H1 (cell line): Measurements from ENCODE around the gene KRT23. TPM values are rescaled to one million over a fixed set of nuclear protein-coding genes. Genes with fewer than 3 reads are reported as not detected.

Source experiments
- CTCF ChIA-PET: fragments of 300-600 bp; sonication (Branson Sonifier 250); formaldehyde crosslinking; loops from one replicate; lab custom pipeline; 2021; ENCODE audit not compliant: partially characterized antibody; lab: Charles Lee
- POLR2A ChIA-PET: fragments of 300-600 bp; sonication (Branson Sonifier 250); formaldehyde crosslinking; loops from one replicate; lab custom pipeline; 2021; ENCODE audit warnings: inconsistent platforms; ENCODE audit not compliant: partially characterized antibody; lab: Charles Lee
- DNase-seq, 2 experiments: peaks; one replicate each; pipeline versions ENCODE4 v3.0.0 to v3.0.0-alpha.2; 2010 to 2022; ENCODE audit warnings: low spot score in 2 of 2, low read depth in 1 of 2, mixed read lengths in 1 of 2
- FAIRE-seq: peaks from 2 replicates; lab custom pipeline; 2011; peaks lifted over from hg19 to GRCh38; lab: Jason Lieb, UNC
- H2AFZ ChIP-seq: 2 replicates; pipeline ENCODE4 v1.8.1; 2012; ENCODE audit warnings: low read length, inconsistent platforms
- H2AK5ac ChIP-seq: 2 replicates; pipeline ENCODE4 v1.6.1; 2013; ENCODE audit warnings: low read depth, low read length
- H2BK120ac ChIP-seq: replicated peaks from 2 replicates; pipeline ENCODE3; 2013; ENCODE audit warnings: low read depth, low read length, inconsistent platforms
- H2BK12ac ChIP-seq: 2 replicates; pipeline ENCODE4 v1.6.1; 2013; ENCODE audit warnings: low read depth, low read length
- H2BK15ac ChIP-seq: 2 replicates; pipeline ENCODE4 v1.6.1; 2013; ENCODE audit warnings: low read length
- H2BK20ac ChIP-seq: 2 replicates; pipeline ENCODE4 v1.6.1; 2013; ENCODE audit warnings: low read length
- H2BK5ac ChIP-seq: 2 replicates; pipeline ENCODE4 v1.6.1; 2013; ENCODE audit warnings: low read depth, low read length
- H3K14ac ChIP-seq: 2 replicates; pipeline ENCODE4 v1.6.1; 2013; ENCODE audit warnings: inconsistent platforms; ENCODE audit not compliant: insufficient read length
- H3K18ac ChIP-seq: 2 replicates; pipeline ENCODE4 v1.6.1; 2013; ENCODE audit warnings: low read length; ENCODE audit errors: extremely low read depth
- H3K23ac ChIP-seq: 2 replicates; pipeline ENCODE4 v1.6.1; 2013; ENCODE audit warnings: inconsistent platforms; ENCODE audit not compliant: insufficient read length
- H3K23me2 ChIP-seq: 2 replicates; pipeline ENCODE4 v1.6.1; 2013; ENCODE audit warnings: low read depth, low read length
- H3K27ac ChIP-seq: 2 replicates; pipeline ENCODE4 v1.6.1; 2011; ENCODE audit warnings: low read depth, low read length, inconsistent platforms
- H3K27me3 ChIP-seq, 4 experiments: replicated peaks in 1 of 4; 1 replicate in 1 of 4; 2 replicates in 3 of 4; pipeline versions ENCODE4 v1.6.1 to v1.8.1; 2011 to 2013; ENCODE audit warnings: low read length in 3 of 4, mild to moderate bottlenecking in 3 of 4, inconsistent platforms in 2 of 4, mixed read lengths in 2 of 4, moderate library complexity in 1 of 4; ENCODE audit not compliant: control insufficient read depth in 3 of 4, insufficient read depth in 3 of 4; ENCODE audit errors: extremely low read depth in 1 of 4
- H3K36me3 ChIP-seq, 4 experiments: 2 replicates each; pipeline versions ENCODE4 v1.6.1 to v1.8.1; 2011 to 2013; ENCODE audit warnings: mild to moderate bottlenecking in 4 of 4, low read length in 3 of 4, moderate library complexity in 2 of 4, control low read depth in 1 of 4, inconsistent platforms in 1 of 4; ENCODE audit not compliant: insufficient read depth in 4 of 4, control insufficient read depth in 2 of 4
- H3K4ac ChIP-seq: replicated peaks from 2 replicates; pipeline ENCODE3; 2013; ENCODE audit warnings: low read length, low read depth, mixed read lengths, inconsistent platforms; ENCODE audit not compliant: insufficient read length
- H3K4me1 ChIP-seq, 4 experiments: replicated peaks in 1 of 4; 1 replicate in 1 of 4; 2 replicates in 3 of 4; pipeline versions ENCODE4 v1.6.1 to v1.8.1; 2011 to 2013; ENCODE audit warnings: low read length in 3 of 4, inconsistent platforms in 2 of 4, mixed read lengths in 1 of 4; ENCODE audit not compliant: insufficient read depth in 4 of 4, control insufficient read depth in 3 of 4
- H3K4me2 ChIP-seq, 2 experiments: 2 replicates each; pipeline versions ENCODE4 v1.6.1 to v1.8.1; 2011 to 2013; ENCODE audit warnings: low read depth in 2 of 2, low read length in 2 of 2, control low read depth in 1 of 2, inconsistent platforms in 1 of 2, mild to moderate bottlenecking in 1 of 2; ENCODE audit not compliant: insufficient read depth in 1 of 2
- H3K4me3 ChIP-seq, 4 experiments: fragments of 200-600, 300-600 bp in 1 of 4; sonication (generic), shearing (Covaris generic), sonication (Bioruptor Twin) in 1 of 4; 2 replicates each; pipeline versions ENCODE4 v1.5.1 to v1.8.1; 2011 to 2016; ENCODE audit warnings: low read length in 4 of 4, low read depth in 3 of 4, control low read depth in 2 of 4, inconsistent platforms in 2 of 4, mild to moderate bottlenecking in 2 of 4, mixed read lengths in 1 of 4, moderate library complexity in 1 of 4; ENCODE audit not compliant: insufficient read depth in 2 of 4; ENCODE audit errors: extremely low read depth in 1 of 4
- H3K56ac ChIP-seq: replicated peaks from 2 replicates; pipeline ENCODE3; 2013; ENCODE audit warnings: low read depth, mild to moderate bottlenecking, mixed read lengths, low read length, inconsistent platforms; ENCODE audit not compliant: insufficient read length
- H3K79me1 ChIP-seq: 2 replicates; pipeline ENCODE4 v1.6.1; 2013; ENCODE audit warnings: low read depth, low read length, control low read depth
- H3K79me2 ChIP-seq, 2 experiments: 2 replicates each; pipeline versions ENCODE4 v1.6.1 to v1.8.1; 2012 to 2013; ENCODE audit warnings: low read length in 2 of 2, mild to moderate bottlenecking in 2 of 2, inconsistent platforms in 1 of 2; ENCODE audit not compliant: insufficient read depth in 2 of 2, control insufficient read depth in 1 of 2
- H3K9ac ChIP-seq, 4 experiments: replicated peaks in 1 of 4; 1 replicate in 1 of 4; 2 replicates in 3 of 4; pipeline versions ENCODE4 v1.6.1 to v1.8.1; 2011 to 2013; ENCODE audit warnings: low read depth in 3 of 4, low read length in 3 of 4, control low read depth in 2 of 4, mild to moderate bottlenecking in 2 of 4, moderate library complexity in 2 of 4, inconsistent platforms in 1 of 4; ENCODE audit errors: extremely low read depth in 1 of 4
- H3K9me3 ChIP-seq, 2 experiments: 2 replicates each; pipeline versions ENCODE4 v1.6.1 to v1.8.1; 2012 to 2013; ENCODE audit warnings: mild to moderate bottlenecking in 2 of 2, moderate library complexity in 2 of 2, control low read depth in 1 of 2, inconsistent platforms in 1 of 2, low read depth in 1 of 2, low read length in 1 of 2, mixed read lengths in 1 of 2; ENCODE audit not compliant: insufficient read depth in 2 of 2
- H4K20me1 ChIP-seq, 2 experiments: replicated peaks in 1 of 2; 2 replicates each; pipeline versions ENCODE3 to v1.8.1; 2011 to 2013; ENCODE audit warnings: inconsistent platforms in 2 of 2, low read length in 2 of 2, mild to moderate bottlenecking in 1 of 2; ENCODE audit not compliant: insufficient read depth in 2 of 2, control insufficient read depth in 1 of 2
- H4K5ac ChIP-seq: 2 replicates; pipeline ENCODE4 v1.6.1; 2013; ENCODE audit warnings: low read length, low read depth, mixed read lengths, inconsistent platforms; ENCODE audit not compliant: insufficient read length
- H4K8ac ChIP-seq: 2 replicates; pipeline ENCODE4 v1.8.0; 2013; ENCODE audit warnings: mild to moderate bottlenecking, moderate library complexity, low read length, inconsistent platforms; ENCODE audit not compliant: insufficient read depth; ENCODE audit errors: extremely low read depth
- H4K91ac ChIP-seq: replicated peaks from 2 replicates; pipeline ENCODE3; 2013; ENCODE audit warnings: low read length, mixed read lengths, inconsistent platforms; ENCODE audit not compliant: insufficient read length
- CBX5 ChIP-seq: fragments of 300-800, 300-1000 bp; sonication (generic); IDR thresholded peaks from 2 replicates; pipeline ENCODE4 v1.7.1; 2016; ENCODE audit warnings: antibody characterized with exemption, low read length, low read depth
- KDM1A ChIP-seq: fragments of 200-600, 300-600 bp; sonication (generic); IDR thresholded peaks from 2 replicates; pipeline ENCODE4 v1.7.1; 2016; ENCODE audit warnings: mild to moderate bottlenecking, low read length, borderline replicate concordance
- POU5F1 ChIP-seq: IDR thresholded peaks from 2 replicates; pipeline ENCODE4 v1.6.1; 2011; ENCODE audit warnings: low read depth, mild to moderate bottlenecking, low read length, moderate library complexity
- RAD21 ChIP-seq, 2 experiments: IDR thresholded peaks in 1 of 2; conservative IDR thresholded peaks in 1 of 2; 2 replicates each; pipeline ENCODE4 v1.6.1; 2011; ENCODE audit warnings: low read depth in 2 of 2, low read length in 2 of 2, improper control_type of control experiment in 1 of 2, inconsistent platforms in 1 of 2, mild to moderate bottlenecking in 1 of 2, moderate library complexity in 1 of 2
- SAP30 ChIP-seq: fragments of 300-600 bp; sonication (generic); IDR thresholded peaks from 2 replicates; pipeline ENCODE4 v1.7.1; 2012; ENCODE audit warnings: low read length, moderate library complexity, mild to moderate bottlenecking, inconsistent platforms; ENCODE audit not compliant: insufficient read depth, insufficient replicate concordance
- WGBS, 2 experiments: shearing (Covaris generic) in 1 of 2; methylation state at CpG; one replicate each; pipeline versions ENCODE4 v1.1.6 to v1.1.7; 2013 to 2015; ENCODE audit warnings: low lambda C conversion rate in 2 of 2, mixed read lengths in 2 of 2, inconsistent platforms in 1 of 2, low coverage in 1 of 2, missing lambda C conversion rate in 1 of 2; ENCODE audit not compliant: insufficient replicate concordance in 2 of 2, insufficient coverage in 1 of 2, insufficient read length in 1 of 2; ENCODE audit errors: extremely low coverage in 1 of 2, missing lambda C conversion rate in 1 of 2; 5-methylcytosine and 5-hydroxymethylcytosine counted together
- polyA plus RNA-seq, 7 experiments: library from polyadenylated mRNA; depleted of rRNA in 3 of 7; stranded (reverse) in 5 of 7; unstranded in 2 of 7; fragments of >200 nt in 5 of 7; fragments of 200-250 nt in 2 of 7; gene quantifications; 1 replicate in 5 of 7; 2 replicates in 1 of 7; 4 replicates in 1 of 7; pipeline versions ENCODE4 v1.2.1 to v1.2.3, GENCODE V29; 2011 to 2013; ENCODE audit warnings: missing spikeins in 2 of 7, mixed read lengths in 2 of 7
- total RNA-seq: library from RNA; stranded (reverse); fragmentation: NEBNext Ultra II Directional; extraction: Animal tissue kit (Norgen Biotek cat#: 25700); gene quantifications from 2 replicates; pipeline ENCODE4 v1.2.1, GENCODE V29; 2021

The KRT23 gene
- total and polyA plus RNA-seq, 2 of the 8 experiments (the other 6 are each of a cell fraction or from before 2014, with no cell fraction given), result not detected

- no peak overlapping the region for H3K14ac ChIP-seq
- POLR2A ChIA-PET, result no interaction called here
Measured at GRCh38 chr17:40883626-40884334, 53.7 kb downstream of the KRT23 start.

More at GRCh38 chr17:40883626-40884334, 53.7 kb downstream of the KRT23 start:
- CTCF ChIA-PET, result interaction anchor here (1.0 to 2.1 kb wide), 5 partner anchors 16 to 779 kb away, joined by 3 to 8 read pairs (median 3); partner anchors contain the start of gene KRT10
- Histone ChIP-seq H3K23me2 (no peaks in the 10 kb centered on the region), H3K79me2 (no peaks in the 10 kb centered on the region), H4K8ac (no peak overlapping the region), H3K79me1 (no peaks in the 10 kb centered on the region), H3K4ac (no peak overlapping the region), H3K4me1 (no peaks in the 10 kb centered on the region), H2BK15ac (no peak overlapping the region), H2AFZ (no peak overlapping the region), H2AK5ac (no peak overlapping the region), H3K9ac (no peak overlapping the region), H3K23ac (no peak overlapping the region), H2BK12ac (no peak overlapping the region), H3K27me3 (no peaks in the 10 kb centered on the region), H3K36me3 (no peaks in the 10 kb centered on the region), H3K4me3 (no peak overlapping the region), H3K18ac (no peak overlapping the region), H2BK20ac (no peak overlapping the region), H4K20me1 (no peaks in the 10 kb centered on the region), H4K5ac (no peak overlapping the region), H3K9me3 (no peaks in the 10 kb centered on the region), H3K56ac (no peak overlapping the region), H3K27ac (no peak overlapping the region), H3K4me2 (no peak overlapping the region), H2BK120ac (no peak overlapping the region), H4K91ac (no peak overlapping the region), H2BK5ac (no peak overlapping the region)
- DNase-seq, result no peak
- 88% methylated on average over 7 of the region's 7 CpGs; no CpG with 5 or more reads in 1 of the 2 experiments for WGBS, 2 experiments
- TF ChIP-seq POU5F1, result no peak
- TF ChIP-seq KDM1A, result no peak
- no peak for TF ChIP-seq RAD21 (IDR thresholded peaks at IDR 0.05 in 1 of 2, conservative IDR thresholded peaks at IDR 0.05 in 1 of 2; ENCODE audit: low read depth in 2 of 2, low read length in 2 of 2)
- TF ChIP-seq CBX5, result no peak
- no peak for TF ChIP-seq SAP30
- FAIRE-seq, result no peak
